ENCODE results near the gene FOSL2. TPM values are rescaled to one million over a fixed set of nuclear protein-coding genes. Genes with fewer than 3 reads are reported as not detected.

The FOSL2 gene
- total and polyA plus RNA-seq, 2 donors (not counting 1 experiment from before 2014, with no cell fraction given): 2.5 to 37.7 TPM

DNA sequence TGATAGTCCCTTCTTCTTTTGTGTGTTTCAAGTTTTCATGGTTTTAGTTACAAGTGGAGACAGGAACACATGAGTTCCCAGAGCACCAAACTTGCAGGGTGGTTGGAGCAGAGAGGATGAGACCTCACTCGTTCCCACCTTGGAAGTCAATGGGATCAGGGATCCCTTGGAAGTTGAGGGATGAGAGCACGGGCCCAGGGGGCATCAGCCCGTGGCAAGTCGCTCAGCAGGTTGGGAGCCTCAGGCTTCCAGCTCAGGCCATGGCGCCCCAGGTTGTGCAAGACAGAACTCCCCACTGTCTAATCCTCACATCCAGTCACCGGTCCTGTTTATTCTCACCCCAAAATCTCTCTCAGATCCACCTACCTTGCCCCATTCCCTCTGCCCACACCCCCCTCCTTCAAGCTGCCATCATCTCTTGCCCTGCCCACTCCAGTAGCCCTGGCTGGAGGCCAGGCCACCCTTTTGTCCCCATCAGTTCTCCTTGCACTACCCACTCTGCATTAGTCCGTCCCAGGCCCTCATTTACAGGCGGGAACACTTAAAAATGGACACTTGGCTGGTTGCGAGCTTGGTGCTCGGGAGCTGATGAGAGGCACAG lies 37.6 kb upstream of the FOSL2 start:
- intact Hi-C loops (cut with micrococcal nuclease): no loop called here
- Histone ChIP-seq H3K4me1 (ENCODE audit: control insufficient read depth in 2 of 2, insufficient read depth in 2 of 2, low read length in 2 of 2) (peaks cover 11 to 15% of the 10 kb centered on the region in 2 donors), H3K27me3 (replicated peaks in 1 of 4; ENCODE audit: control extremely low read depth in 1 of 4, control insufficient read depth in 3 of 4, insufficient read depth in 4 of 4, low read length in 3 of 4) (peaks cover 0 to 2% (median 0%) of the 10 kb centered on the region in 4 experiments), H2AFZ (ENCODE audit: insufficient read depth, low read depth, low read length, poor library complexity, severe bottlenecking) (no peak overlapping the region), H3K36me3 (replicated peaks in 1 of 2; ENCODE audit: control extremely low read depth in 1 of 2, control insufficient read depth in 1 of 2, extremely low read depth in 1 of 2, insufficient read depth in 2 of 2, low read length in 1 of 2) (no peaks in the 10 kb centered on the region), H4K20me1 (ENCODE audit: control insufficient read depth, insufficient read depth, low read length, poor library complexity, severe bottlenecking) (no peaks in the 10 kb centered on the region), H3K4me3 (ENCODE audit: control extremely low read depth in 1 of 5, extremely low read depth in 1 of 5, insufficient read depth in 1 of 5, low read depth in 2 of 5, low read length in 4 of 5) (no peak overlapping the region), H3K27ac (ENCODE audit: low read length in 2 of 2) (no peak overlapping the region), H3K4me2 (replicated peaks; ENCODE audit: low read depth, low read length, poor library complexity, severe bottlenecking) (no peak overlapping the region), H3K9ac (ENCODE audit: low read length) (no peak overlapping the region), H3K79me2 (ENCODE audit: control insufficient read depth, insufficient read depth, low read length) (no peaks in the 10 kb centered on the region), H3K9me3 (ENCODE audit: control extremely low read depth in 1 of 3, control insufficient read depth in 2 of 3, insufficient read depth in 1 of 3, low read length in 2 of 3) (peaks cover 0 to 8% (median 0%) of the 10 kb centered on the region in 3 donors)
- ATAC-seq (ENCODE audit: low read depth) (no peak), DNase-seq (no peak)
- CTCF ChIA-PET: no interaction called here
- POLR2A ChIA-PET: no interaction called here
- no peaks in the 10 kb centered on the region for H3K9me3 Mint-ChIP-seq (ENCODE audit: insufficient read depth)
- no peak overlapping the region for H3K27ac Mint-ChIP-seq
- no peak overlapping the region for H3K4me3 Mint-ChIP-seq
- peaks cover 15% of the 10 kb centered on the region for H3K4me1 Mint-ChIP-seq
- no peak for TF ChIP-seq EZH2 (IDR thresholded peaks at IDR 0.05; ENCODE audit: borderline replicate concordance, insufficient read depth, low read depth, low read length, poor library complexity, severe bottlenecking)
- TF ChIP-seq, protein P1, sequence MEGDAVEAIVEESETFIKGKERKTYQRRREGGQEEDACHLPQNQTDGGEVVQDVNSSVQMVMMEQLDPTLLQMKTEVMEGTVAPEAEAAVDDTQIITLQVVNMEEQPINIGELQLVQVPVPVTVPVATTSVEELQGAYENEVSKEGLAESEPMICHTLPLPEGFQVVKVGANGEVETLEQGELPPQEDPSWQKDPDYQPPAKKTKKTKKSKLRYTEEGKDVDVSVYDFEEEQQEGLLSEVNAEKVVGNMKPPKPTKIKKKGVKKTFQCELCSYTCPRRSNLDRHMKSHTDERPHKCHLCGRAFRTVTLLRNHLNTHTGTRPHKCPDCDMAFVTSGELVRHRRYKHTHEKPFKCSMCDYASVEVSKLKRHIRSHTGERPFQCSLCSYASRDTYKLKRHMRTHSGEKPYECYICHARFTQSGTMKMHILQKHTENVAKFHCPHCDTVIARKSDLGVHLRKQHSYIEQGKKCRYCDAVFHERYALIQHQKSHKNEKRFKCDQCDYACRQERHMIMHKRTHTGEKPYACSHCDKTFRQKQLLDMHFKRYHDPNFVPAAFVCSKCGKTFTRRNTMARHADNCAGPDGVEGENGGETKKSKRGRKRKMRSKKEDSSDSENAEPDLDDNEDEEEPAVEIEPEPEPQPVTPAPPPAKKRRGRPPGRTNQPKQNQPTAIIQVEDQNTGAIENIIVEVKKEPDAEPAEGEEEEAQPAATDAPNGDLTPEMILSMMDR (IDR thresholded peaks at IDR 0.05): no peak
- no peaks in the 10 kb centered on the region for H3K27me3 Mint-ChIP-seq
- 97% methylated on average over 10 of the region's 10 CpGs for WGBS (ENCODE audit: insufficient coverage)

DNA sequence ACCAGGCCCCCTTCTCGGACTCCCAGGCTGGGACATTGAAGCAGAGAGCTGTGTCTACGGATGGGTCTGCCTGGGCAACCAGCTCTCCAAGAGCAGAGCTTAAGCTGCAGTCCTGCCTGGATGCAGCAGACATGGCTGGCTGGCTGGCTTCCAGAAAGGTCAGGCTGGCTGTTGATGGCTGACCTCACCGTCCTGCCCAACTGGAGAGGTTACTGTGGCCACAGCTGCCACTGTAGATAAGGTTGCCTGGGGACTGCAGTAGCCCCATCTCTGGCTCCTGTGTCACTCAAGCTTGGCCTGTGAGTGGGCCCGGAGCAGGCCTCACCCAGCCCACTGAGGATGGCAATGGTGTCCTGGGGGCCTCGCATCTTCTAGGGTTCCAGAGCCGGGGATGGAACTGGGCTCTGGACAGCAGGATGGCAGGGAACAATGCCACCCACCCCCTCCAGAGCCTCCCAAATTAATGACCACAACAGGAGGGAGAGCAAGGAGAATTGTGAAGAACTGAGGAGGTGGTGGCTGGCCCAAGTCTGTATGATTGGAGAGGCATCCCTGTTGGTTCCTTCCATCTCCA lies 37.0 kb upstream of the FOSL2 start:
- no peak overlapping the region for H2AFZ ChIP-seq (ENCODE audit: insufficient read depth, low read depth, low read length, poor library complexity, severe bottlenecking)
- Mint-ChIP-seq H3K27ac (peak overlapping the region; percentile 26), H3K9me3 (ENCODE audit: insufficient read depth) (no peaks in the 10 kb centered on the region), H3K4me3 (no peak overlapping the region), H3K27me3 (no peaks in the 10 kb centered on the region), H3K4me1 (peaks cover 19% of the 10 kb centered on the region)
- TF ChIP-seq EZH2 (IDR thresholded peaks at IDR 0.05; ENCODE audit: borderline replicate concordance, insufficient read depth, low read depth, low read length, poor library complexity, severe bottlenecking): no peak
- TF ChIP-seq, protein P1 (IDR thresholded peaks at IDR 0.05): no peak
- no peak overlapping the region for H3K9ac ChIP-seq (ENCODE audit: low read length)
- no peaks in the 10 kb centered on the region for H3K36me3 ChIP-seq (replicated peaks in 1 of 2; ENCODE audit: control extremely low read depth in 1 of 2, control insufficient read depth in 1 of 2, extremely low read depth in 1 of 2, insufficient read depth in 2 of 2, low read length in 1 of 2)
- ChIA-PET CTCF (no interaction called here), POLR2A (no interaction called here)
- WGBS (ENCODE audit: insufficient coverage): 93% methylated on average over 4 of the region's 6 CpGs
- peaks cover 0 to 2% (median 0%) of the 10 kb centered on the region in 4 experiments for H3K27me3 ChIP-seq (replicated peaks in 1 of 4; ENCODE audit: control extremely low read depth in 1 of 4, control insufficient read depth in 3 of 4, insufficient read depth in 4 of 4, low read length in 3 of 4)
- DNase-seq (no peak), ATAC-seq (ENCODE audit: low read depth) (no peak)
- H3K27ac ChIP-seq (ENCODE audit: low read length in 2 of 2): no peak overlapping the region
- intact Hi-C loops (cut with micrococcal nuclease): no loop called here
- no peak overlapping the region for H3K4me2 ChIP-seq (replicated peaks; ENCODE audit: low read depth, low read length, poor library complexity, severe bottlenecking)
- peaks cover 11 to 21% of the 10 kb centered on the region in 2 donors for H3K4me1 ChIP-seq (ENCODE audit: control insufficient read depth in 2 of 2, insufficient read depth in 2 of 2, low read length in 2 of 2)
- no peaks in the 10 kb centered on the region for H4K20me1 ChIP-seq (ENCODE audit: control insufficient read depth, insufficient read depth, low read length, poor library complexity, severe bottlenecking)
- no peak overlapping the region for H3K4me3 ChIP-seq (ENCODE audit: control extremely low read depth in 1 of 5, extremely low read depth in 1 of 5, insufficient read depth in 1 of 5, low read depth in 2 of 5, low read length in 4 of 5)
- peaks cover 0 to 9% (median 0%) of the 10 kb centered on the region in 3 donors for H3K9me3 ChIP-seq (ENCODE audit: control extremely low read depth in 1 of 3, control insufficient read depth in 2 of 3, insufficient read depth in 1 of 3, low read length in 2 of 3)
- no peaks in the 10 kb centered on the region for H3K79me2 ChIP-seq (ENCODE audit: control insufficient read depth, insufficient read depth, low read length)
